Sigmoid colon (tissue), 4 donors: ENCODE results near the gene LAMA4.

ENCODE experiments used
- EP300 ChIP-seq, 4 donors: sonication (generic); formaldehyde crosslinking; IDR thresholded peaks; one replicate each; pipeline ENCODE4 v1.6.1; 2017; ENCODE audit warnings: antibody characterized with exemption in 4 of 4
- POLR2A ChIP-seq, 2 donors: fragments of 450-650 bp; IDR thresholded peaks; one replicate each; pipeline ENCODE4 v1.6.1; 2016; ENCODE audit warnings: antibody characterized with exemption in 2 of 2, mild to moderate bottlenecking in 2 of 2, moderate library complexity in 2 of 2
- POLR2AphosphoS5 ChIP-seq, 4 donors: sonication (generic); formaldehyde crosslinking; IDR thresholded peaks; one replicate each; pipeline ENCODE4 v1.6.1; 2017; ENCODE audit warnings: antibody characterized with exemption in 4 of 4
- TF ChIP-seq, protein P1 (sequence below), 4 experiments: fragments of 450-650 bp in 3 of 4; fragments of 200-600 bp in 1 of 4; IDR thresholded peaks; one replicate each; pipeline ENCODE4 v1.5.1; 2016 to 2019; ENCODE audit warnings: antibody characterized with exemption in 4 of 4, mild to moderate bottlenecking in 3 of 4, moderate library complexity in 2 of 4

DNA sequence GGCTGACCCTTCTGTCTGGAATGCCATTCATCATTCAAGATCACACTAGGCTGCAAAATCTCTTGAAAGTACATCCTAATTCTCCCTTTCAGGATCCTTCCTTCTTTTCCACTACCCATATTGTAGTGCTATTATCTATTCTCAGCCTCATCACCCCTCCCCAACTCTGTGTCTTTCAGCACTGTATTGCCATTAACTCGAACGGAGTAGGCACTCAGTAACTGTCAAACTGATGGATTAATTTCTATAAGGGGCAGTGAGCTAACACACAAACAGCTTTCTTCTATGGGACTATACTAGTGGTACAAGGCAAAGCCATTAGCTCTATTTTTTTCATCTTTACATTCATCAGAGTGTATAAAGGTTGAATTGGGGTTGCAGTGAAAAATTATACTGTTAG is 46.6 kb downstream of the LAMA4 start:
- TF ChIP-seq POLR2A (IDR thresholded peaks at IDR 0.05) (no peak), POLR2AphosphoS5 (IDR thresholded peaks at IDR 0.05) (no peak), EP300 (IDR thresholded peaks at IDR 0.05) (no peak)
- TF ChIP-seq, protein P1, sequence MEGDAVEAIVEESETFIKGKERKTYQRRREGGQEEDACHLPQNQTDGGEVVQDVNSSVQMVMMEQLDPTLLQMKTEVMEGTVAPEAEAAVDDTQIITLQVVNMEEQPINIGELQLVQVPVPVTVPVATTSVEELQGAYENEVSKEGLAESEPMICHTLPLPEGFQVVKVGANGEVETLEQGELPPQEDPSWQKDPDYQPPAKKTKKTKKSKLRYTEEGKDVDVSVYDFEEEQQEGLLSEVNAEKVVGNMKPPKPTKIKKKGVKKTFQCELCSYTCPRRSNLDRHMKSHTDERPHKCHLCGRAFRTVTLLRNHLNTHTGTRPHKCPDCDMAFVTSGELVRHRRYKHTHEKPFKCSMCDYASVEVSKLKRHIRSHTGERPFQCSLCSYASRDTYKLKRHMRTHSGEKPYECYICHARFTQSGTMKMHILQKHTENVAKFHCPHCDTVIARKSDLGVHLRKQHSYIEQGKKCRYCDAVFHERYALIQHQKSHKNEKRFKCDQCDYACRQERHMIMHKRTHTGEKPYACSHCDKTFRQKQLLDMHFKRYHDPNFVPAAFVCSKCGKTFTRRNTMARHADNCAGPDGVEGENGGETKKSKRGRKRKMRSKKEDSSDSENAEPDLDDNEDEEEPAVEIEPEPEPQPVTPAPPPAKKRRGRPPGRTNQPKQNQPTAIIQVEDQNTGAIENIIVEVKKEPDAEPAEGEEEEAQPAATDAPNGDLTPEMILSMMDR (IDR thresholded peaks at IDR 0.05): no peak
